Ishikawa (cell line): ENCODE measurements around the gene BCL2L11.

Experiments used
- CREB1 ChIP-seq: IDR thresholded peaks from 2 replicates; pipeline ENCODE4 v1.6.1; 2012; ENCODE audit warnings: low read depth
- TCF12 ChIP-seq: IDR thresholded peaks from 2 replicates; pipeline ENCODE4 v1.6.1; 2012; ENCODE audit warnings: low read depth
- TEAD4 ChIP-seq: IDR thresholded peaks from 2 replicates; pipeline ENCODE4 v1.6.1; 2012

GRCh38 chr2:111169924-111170323, 49.2 kb downstream of the BCL2L11 start:
- TF ChIP-seq TCF12 (no peak), TEAD4 (no peak), CREB1 (no peak)
